GM12891 (cell line): ENCODE measurements around the gene PSMD3. TPM values are rescaled to one million over a fixed set of nuclear protein-coding genes. Genes with fewer than 3 reads are reported as not detected.
A peak's percentile ranks its signal among the peaks of the same experiment; 100 is the strongest.

Experiments used
- DNase-seq: peaks from one replicate; pipeline ENCODE4 v3.0.0; 2011; ENCODE audit warnings: low spot score; ENCODE audit not compliant: insufficient read length
- FAIRE-seq: peaks from 2 replicates; lab custom pipeline; 2011; peaks lifted over from hg19 to GRCh38; lab: Jason Lieb, UNC
- PAX5 ChIP-seq: IDR thresholded peaks from 2 replicates; pipeline ENCODE4 v1.6.1; 2011; ENCODE audit warnings: low read length, moderate library complexity, mild to moderate bottlenecking; ENCODE audit not compliant: insufficient read depth, severe bottlenecking
- POLR2A ChIP-seq: IDR thresholded peaks from 2 replicates; pipeline ENCODE4 v1.6.1; 2011; ENCODE audit warnings: low read depth, low read length, control low read depth
- POLR2AphosphoS5 ChIP-seq: IDR thresholded peaks from 2 replicates; pipeline ENCODE4 v1.6.1; 2011; ENCODE audit warnings: low read depth, low read length, control low read depth
- POU2F2 ChIP-seq: IDR thresholded peaks from 2 replicates; pipeline ENCODE4 v1.6.1; 2011; ENCODE audit warnings: low read depth, mild to moderate bottlenecking, control low read depth, low read length, moderate library complexity
- SPI1 ChIP-seq: IDR thresholded peaks from 2 replicates; pipeline ENCODE4 v1.6.1; 2011; ENCODE audit warnings: low read depth, low read length, control low read depth
- TAF1 ChIP-seq: IDR thresholded peaks from 2 replicates; pipeline ENCODE4 v1.6.1; 2011; ENCODE audit warnings: low read depth, low read length, control low read depth
- polyA plus RNA-seq: library from polyadenylated mRNA; unstranded; fragments of >200 nt; gene quantifications from one replicate; pipeline ENCODE4 v1.2.1, GENCODE V29; 2012; ENCODE audit warnings: low read depth, missing spikeins, inconsistent platforms; ENCODE audit not compliant: missing spikeins

The PSMD3 gene
- 91.0 TPM for polyA plus RNA-seq

DNA sequence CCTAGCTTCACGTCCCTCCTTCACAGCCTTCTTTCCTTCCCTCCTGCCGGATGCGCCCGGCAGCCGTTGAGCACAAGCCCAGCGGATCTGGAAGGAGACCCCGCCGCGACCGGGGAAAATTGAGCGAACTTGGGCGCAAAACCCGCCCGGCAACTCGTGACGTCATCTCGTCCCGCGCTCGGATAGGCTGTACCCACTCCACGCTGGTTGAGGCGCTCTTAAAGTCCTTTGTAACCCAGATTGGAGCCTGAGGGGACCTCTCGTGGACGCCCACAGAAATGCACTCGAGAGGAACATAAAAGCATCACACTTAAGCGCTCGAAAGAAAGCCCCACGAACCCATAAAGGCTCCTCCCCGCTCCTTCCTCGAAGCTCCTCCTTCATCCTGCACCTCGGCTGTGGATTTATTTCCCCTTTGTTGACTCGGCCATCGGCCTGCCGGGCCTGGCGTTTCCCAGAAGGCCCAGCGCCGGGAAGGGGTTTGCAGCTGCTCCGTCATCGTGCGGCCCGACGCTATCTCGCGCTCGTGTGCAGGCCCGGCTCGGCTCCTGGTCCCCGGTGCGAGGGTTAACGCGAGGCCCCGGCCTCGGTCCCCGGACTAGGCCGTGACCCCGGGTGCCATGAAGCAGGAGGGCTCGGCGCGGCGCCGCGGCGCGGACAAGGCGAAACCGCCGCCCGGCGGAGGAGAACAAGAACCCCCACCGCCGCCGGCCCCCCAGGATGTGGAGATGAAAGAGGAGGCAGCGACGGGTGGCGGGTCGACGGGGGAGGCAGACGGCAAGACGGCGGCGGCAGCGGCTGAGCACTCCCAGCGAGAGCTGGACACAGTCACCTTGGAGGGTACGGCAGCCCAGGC is at the start of gene PSMD3:
Gene PSMD3 (plus strand): TSS at position 457 of the 856 bp plus-strand sequence. CDS start 164 bp downstream, at position 621.
- DNase-seq (peak; percentile 87), FAIRE-seq (peak; percentile 95)
- TF ChIP-seq SPI1 = no peak
- TF ChIP-seq POLR2A = peak; percentile 58
- peak; percentile 34 for TF ChIP-seq PAX5
- TF ChIP-seq POU2F2 = peak; percentile 22; the same call in 1 of the 2 replicates
- peak; percentile 84 for TF ChIP-seq TAF1
- TF ChIP-seq POLR2AphosphoS5 = peak; percentile 63; the same call in 1 of the 2 replicates

DNA sequence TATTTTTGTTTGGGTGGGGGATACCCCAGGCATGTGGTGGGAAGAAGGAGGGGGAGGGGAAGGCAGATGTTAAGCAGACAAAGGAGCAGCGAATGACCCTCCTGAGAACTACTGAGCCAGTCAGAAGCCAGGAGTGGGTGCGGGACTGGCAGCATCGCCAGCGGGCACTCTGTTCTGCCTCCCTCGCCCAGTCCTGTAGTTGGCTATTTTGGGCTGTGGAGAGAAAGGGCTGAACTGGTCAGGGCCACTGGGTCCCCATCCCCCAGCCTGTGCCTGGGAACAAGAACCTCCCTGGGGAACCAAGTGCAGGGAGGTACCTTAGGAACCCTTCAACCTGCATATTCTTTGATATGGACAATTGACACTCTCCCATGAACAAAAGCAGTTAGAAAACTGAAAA is 46.7 kb upstream of the PSMD3 start:
- FAIRE-seq = no peak
- TF ChIP-seq POU2F2 (no peak), SPI1 (no peak), TAF1 (no peak), PAX5 (no peak), POLR2AphosphoS5 (no peak), POLR2A (no peak)
- DNase-seq = no peak

DNA sequence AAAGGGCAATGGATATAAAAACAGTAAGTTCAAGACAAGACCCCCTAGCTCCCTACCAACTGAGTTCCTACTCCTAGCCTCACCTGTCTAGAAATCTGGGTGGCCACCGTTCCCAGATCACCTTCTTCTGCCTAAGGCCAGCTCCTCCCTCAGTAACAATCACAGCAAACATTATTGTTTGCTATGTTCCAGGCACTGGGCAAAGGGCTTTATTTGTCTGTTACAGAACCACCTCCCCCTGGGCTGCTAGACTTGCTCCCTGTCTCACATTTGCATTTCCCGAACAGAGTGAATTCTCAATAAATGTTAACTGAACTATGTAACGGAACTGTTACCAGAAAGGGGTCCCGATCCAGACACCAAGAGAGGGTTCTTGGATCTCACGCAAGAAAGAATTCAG is 46.3 kb upstream of the PSMD3 start:
- TF ChIP-seq SPI1 = no peak
- no peak for TF ChIP-seq TAF1
- TF ChIP-seq PAX5 = no peak
- no peak for TF ChIP-seq POU2F2
- no peak for TF ChIP-seq POLR2A
- TF ChIP-seq POLR2AphosphoS5 = no peak
- FAIRE-seq (no peak), DNase-seq (no peak)

DNA sequence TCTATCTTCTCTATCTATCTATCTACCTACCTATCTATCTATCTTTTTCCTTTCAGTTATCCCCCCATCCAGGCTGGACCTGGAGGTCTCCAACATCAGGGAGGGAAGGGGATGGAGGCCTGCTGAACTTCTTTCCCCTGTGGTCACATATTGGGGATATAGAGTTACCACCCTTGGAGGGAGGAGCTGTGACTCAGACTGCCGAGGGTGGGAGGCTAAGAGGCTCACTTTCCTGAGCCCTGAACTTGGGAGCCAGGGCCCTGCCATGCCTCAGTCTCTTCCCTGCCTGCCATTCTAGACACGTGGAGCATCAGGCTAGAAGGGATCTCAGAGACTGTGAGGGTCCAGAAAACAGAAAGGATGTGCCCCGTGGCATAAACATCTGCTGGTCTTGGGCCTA is 44.7 kb upstream of the PSMD3 start:
- FAIRE-seq = no peak
- TF ChIP-seq TAF1 (no peak), POLR2A (no peak), POLR2AphosphoS5 (no peak), PAX5 (no peak), POU2F2 (no peak), SPI1 (no peak)

DNA sequence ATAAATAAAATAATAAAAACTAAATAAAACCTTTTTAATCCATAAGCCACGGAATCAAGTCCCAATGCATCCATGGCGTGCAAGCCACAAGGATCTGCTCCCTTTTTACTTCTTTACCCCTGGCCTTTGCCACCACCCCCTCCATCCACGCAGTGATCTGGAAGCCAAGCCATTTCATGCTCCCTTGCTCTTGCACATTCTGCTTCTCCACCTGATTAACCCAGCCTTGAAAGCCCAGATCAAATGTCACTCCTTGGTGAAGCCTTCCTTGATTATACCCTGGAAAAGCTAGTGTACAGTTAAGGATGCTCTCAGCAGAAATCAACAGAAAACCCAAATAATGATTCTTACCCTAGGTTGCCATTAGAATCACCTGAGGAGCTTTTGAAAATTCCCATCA is 43.2 kb upstream of the PSMD3 start:
- no peak for TF ChIP-seq POLR2A
- no peak for TF ChIP-seq TAF1
- TF ChIP-seq PAX5 = no peak
- TF ChIP-seq SPI1 = no peak
- no peak for TF ChIP-seq POLR2AphosphoS5
- no peak for TF ChIP-seq POU2F2
- FAIRE-seq = no peak
- no peak for DNase-seq

More for the DNA sequence above, 44.7 kb upstream of the PSMD3 start:
- no peak for DNase-seq

DNA sequence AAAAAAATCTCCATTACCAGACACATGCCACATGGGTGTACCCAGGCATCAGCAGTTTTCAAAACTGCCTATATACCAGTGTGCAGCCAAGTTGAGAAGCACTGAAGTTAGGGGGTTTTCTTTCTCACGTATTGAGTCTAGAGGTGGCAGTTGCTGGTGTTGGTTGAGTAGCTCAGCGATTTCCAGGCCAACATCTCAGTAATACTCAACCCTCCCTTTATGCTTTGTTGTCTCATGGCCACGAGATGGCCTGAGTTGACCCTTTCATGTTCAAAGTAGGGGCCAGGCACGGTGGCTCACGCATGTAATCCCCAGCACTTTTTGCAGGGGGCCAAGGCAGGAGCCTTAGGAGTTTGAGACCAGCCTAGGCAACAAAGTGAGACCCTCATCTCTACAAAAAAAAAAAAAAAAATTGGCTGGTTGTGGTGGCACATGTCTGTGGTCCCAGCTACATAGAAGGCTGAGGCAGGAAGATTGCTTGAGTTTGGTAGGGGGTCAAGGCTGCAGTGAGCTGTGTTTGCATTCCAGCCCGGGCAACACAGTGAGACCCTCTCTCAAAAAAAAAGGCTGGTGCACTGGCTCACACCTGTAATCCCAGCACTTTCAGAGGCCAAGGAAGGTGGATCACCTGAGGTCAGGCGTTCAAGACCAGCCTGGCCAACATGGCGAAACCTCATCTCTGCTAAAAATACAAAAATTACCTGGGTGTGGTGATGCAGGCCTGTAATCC is 42.3 kb upstream of the PSMD3 start:
- TF ChIP-seq POLR2A = no peak
- TF ChIP-seq TAF1 = no peak
- no peak for TF ChIP-seq POLR2AphosphoS5
- TF ChIP-seq PAX5 = no peak
- no peak for TF ChIP-seq SPI1
- no peak for TF ChIP-seq POU2F2
- FAIRE-seq = peak; percentile 71

DNA sequence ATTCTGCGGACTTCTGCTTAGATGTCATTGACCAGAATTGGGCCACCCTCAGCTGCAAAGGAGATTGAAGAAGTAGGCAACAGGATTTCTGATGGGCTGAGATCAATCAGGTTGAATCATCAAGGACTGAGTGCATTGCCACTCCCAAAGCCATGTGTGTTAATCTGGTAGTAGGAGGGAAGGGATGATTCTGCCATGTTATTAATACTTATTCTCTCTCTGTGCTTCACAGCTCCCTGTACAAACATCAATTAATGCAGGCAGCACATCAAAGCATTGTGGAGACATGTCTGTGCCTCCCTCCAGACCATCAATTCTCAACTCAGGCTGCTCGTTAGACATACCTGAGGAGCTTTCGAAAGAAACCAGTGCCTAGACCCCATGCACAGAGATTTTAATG is 41.5 kb upstream of the PSMD3 start:
- DNase-seq (no peak), FAIRE-seq (peak; percentile 35)
- TF ChIP-seq PAX5 (no peak), TAF1 (no peak), POLR2A (no peak), POU2F2 (no peak), SPI1 (no peak), POLR2AphosphoS5 (no peak)

More for the DNA sequence above, 42.3 kb upstream of the PSMD3 start:
- DNase-seq = no peak

DNA sequence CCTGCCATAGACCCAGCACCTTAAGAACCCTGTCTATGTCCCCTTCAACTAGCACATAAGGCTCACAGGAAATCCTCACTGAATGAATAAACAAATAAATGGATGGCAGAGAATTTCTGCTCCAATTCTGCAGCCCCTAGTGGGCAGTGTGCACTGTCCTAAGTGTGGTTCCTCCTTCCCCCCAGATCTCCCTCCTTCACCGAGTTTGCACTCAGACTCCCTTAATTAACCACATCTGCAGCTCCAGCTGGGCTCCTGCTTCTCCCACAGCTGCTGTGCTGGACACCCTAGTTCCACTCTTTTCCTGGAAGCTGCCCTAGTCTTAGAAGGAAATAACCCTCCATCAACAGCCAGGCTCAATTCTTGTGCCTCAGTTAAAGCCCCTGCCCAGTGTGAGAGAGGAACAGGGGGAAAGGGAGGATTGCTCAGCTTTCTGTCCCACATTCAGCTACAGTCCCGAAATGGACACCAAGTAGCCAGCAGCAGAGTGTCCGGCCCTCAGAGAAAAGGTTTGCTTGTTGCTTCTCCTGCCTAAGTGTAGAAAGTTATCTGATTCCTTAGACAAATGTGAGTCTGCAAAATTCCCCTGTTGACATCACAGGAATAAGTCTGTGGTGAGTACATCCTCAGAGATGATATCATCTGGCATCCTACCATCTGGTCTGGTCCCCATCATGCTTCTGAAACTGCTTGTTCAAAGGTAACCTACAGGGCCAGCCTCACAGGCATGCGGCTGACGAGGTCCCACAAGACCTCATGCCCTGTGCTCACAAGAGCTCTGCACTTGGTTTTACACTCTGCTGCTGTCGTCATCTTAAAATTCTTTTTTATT is 40.8 kb upstream of the PSMD3 start:
- no peak for DNase-seq

DNA sequence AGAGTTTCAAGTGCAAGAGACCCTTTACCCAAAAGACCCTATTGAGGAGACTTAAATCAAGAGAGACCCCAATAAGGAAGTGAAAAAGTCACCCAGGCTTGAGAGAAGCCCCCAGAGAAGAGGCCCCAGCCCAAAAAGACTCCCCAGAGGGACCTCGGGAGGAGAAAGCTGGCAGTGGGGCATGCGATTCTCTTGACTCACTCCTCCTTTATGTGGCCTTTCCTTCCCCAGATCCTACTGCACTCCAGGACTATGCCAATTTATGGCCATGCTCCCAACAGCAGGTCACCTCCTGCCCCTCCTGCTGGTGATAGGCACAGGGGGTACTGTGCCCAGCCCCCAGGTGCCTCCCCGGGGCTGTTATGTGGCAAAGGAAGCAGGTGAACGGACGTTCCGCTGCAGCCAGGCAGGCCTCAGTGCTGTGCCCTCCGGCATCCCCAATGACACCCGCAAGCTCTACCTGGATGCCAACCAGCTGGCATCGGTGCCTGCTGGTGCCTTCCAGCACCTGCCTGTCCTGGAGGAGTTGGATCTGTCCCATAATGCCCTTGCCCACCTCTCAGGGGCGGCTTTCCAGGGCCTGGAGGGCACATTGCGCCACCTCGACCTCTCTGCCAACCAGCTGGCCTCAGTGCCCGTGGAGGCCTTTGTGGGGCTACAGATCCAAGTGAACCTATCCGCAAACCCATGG is 36.8 kb upstream of the PSMD3 start:
- no peak for TF ChIP-seq SPI1
- no peak for TF ChIP-seq PAX5
- DNase-seq (no peak), FAIRE-seq (no peak)

More for the DNA sequence above, 40.8 kb upstream of the PSMD3 start:
- FAIRE-seq = peak; percentile 91
- TF ChIP-seq SPI1 (no peak), POU2F2 (0 out of 2 replicates have a peak, but pooled peaks have one; percentile 13), POLR2AphosphoS5 (no peak)
